Measurements from ENCODE around the gene PTGES3L.
A peak's percentile ranks its signal among the peaks of the same experiment; 100 is the strongest.

The PTGES3L gene

GRCh38 chr17:42967925-42968324, 12.0 kb downstream of the PTGES3L start:
- no peaks in the 10 kb centered on the region for H3K36me3 ChIP-seq (ENCODE audit: insufficient read depth, low read length)
- H3K27ac ChIP-seq (ENCODE audit: low read depth, low read length), result no peak overlapping the region
- no peak overlapping the region for H3K9ac ChIP-seq (ENCODE audit: low read length)

GRCh38 chr17:42964161-42964932, 15.5 kb downstream of the PTGES3L start, which contains the start of gene AARSD1:
Gene AARSD1, minus strand, starts transcription at chr17:42964454. Its CDS starts 14 bp downstream, at chr17:42964440.
- H3K4me3 ChIP-seq (ENCODE audit: low read depth in 1 of 2, low read length in 2 of 2), result peak within 1 kb of the TSS; percentile 43 to 79
- no peaks in the 10 kb centered on the region for H3K9me3 ChIP-seq (ENCODE audit: low read length)
- peak within 1 kb of the TSS; percentile 89 for H3K27ac ChIP-seq (ENCODE audit: low read depth, low read length)
- no peaks in the 10 kb centered on the region for H3K4me1 ChIP-seq (ENCODE audit: insufficient read depth, low read length)
- peak within 1 kb of the TSS; percentile 69 for H3K9ac ChIP-seq (ENCODE audit: low read length)
- peaks cover 22% of the 10 kb centered on the region for H3K36me3 ChIP-seq (ENCODE audit: insufficient read depth, low read length)
- H3K27me3 ChIP-seq (ENCODE audit: control insufficient read depth in 1 of 2, insufficient read depth in 2 of 2, low read length in 2 of 2), result no peaks in the 10 kb centered on the region

More at GRCh38 chr17:42967925-42968324, 12.0 kb downstream of the PTGES3L start:
- no peaks in the 10 kb centered on the region for H3K9me3 ChIP-seq (ENCODE audit: low read length)
- H3K4me1 ChIP-seq (ENCODE audit: insufficient read depth, low read length), result no peaks in the 10 kb centered on the region
- H3K27me3 ChIP-seq (ENCODE audit: control insufficient read depth in 1 of 2, insufficient read depth in 2 of 2, low read length in 2 of 2), result no peaks in the 10 kb centered on the region
- H3K4me3 ChIP-seq (ENCODE audit: low read depth in 1 of 2, low read length in 2 of 2), result no peak overlapping the region

DNA sequence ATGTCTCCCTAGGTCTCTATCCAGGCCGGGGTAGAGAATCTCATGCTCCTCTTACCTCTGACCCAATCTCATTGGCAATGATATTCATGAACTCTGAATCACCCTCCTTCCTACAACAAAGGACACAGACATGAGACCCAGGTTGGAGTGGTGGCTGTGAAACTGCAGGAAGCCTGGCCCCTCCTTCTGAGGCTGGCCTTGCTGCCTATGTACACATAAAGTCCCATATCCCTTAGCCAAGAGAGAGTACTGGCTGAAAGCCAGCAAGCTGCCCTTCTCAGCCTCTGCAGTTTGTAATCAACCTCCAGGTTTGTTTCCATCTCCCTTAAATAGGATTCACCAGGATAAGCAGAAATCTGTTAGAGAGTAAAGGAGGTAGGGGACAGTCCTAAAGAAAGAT, 26.2 kb downstream of the PTGES3L start:
- Histone ChIP-seq H3K27ac (ENCODE audit: low read depth, low read length) (no peak overlapping the region), H3K9me3 (ENCODE audit: low read length) (no peaks in the 10 kb centered on the region), H3K4me3 (ENCODE audit: low read depth in 1 of 2, low read length in 2 of 2) (no peak overlapping the region), H3K36me3 (ENCODE audit: insufficient read depth, low read length) (peaks cover 69% of the 10 kb centered on the region), H3K27me3 (ENCODE audit: control insufficient read depth in 1 of 2, insufficient read depth in 2 of 2, low read length in 2 of 2) (no peaks in the 10 kb centered on the region), H3K4me1 (ENCODE audit: insufficient read depth, low read length) (no peaks in the 10 kb centered on the region), H3K9ac (ENCODE audit: low read length) (no peak overlapping the region)

DNA sequence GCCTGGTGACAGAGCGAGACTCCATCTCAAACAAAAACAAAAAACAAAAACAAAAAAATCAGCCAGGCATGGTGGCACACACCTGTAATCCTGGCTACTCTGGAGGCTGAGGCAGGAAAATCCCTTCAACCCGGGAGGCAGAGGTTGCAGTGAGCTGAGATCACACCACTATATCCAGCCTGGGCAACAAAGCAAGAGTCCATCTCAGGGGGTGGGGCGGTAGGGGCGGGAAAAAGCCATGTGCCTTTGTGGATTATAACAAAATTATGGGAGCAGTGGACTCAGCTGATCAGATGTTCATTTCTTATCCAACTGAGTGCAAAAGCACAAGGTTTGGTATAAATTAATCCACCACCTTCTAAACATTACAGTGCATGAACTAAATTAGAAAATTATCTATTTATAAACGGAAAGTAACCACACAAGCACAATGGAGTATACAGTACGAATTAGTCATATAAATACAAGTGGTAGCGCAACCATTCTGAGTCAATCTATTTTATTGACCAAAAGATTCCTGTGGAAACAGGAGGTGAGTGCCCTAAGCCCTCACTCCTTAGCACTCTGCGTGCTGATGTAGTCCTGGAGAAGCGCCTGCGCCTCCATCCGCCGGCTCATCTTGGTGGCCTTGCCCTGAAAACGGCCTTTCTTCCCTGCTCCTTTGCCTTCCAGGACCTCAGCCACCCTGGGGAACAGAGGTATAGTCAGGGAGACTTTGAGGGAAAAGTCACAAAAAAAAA, 29.7 kb downstream of the PTGES3L start:
- no peaks in the 10 kb centered on the region for H3K9me3 ChIP-seq (ENCODE audit: low read length)
- no peak overlapping the region for H3K4me3 ChIP-seq (ENCODE audit: low read depth in 1 of 2, low read length in 2 of 2)
- no peaks in the 10 kb centered on the region for H3K27me3 ChIP-seq (ENCODE audit: control insufficient read depth in 1 of 2, insufficient read depth in 2 of 2, low read length in 2 of 2)
- H3K9ac ChIP-seq (ENCODE audit: low read length), result no peak overlapping the region
- H3K36me3 ChIP-seq (ENCODE audit: insufficient read depth, low read length), result peaks cover 50% of the 10 kb centered on the region
- H3K4me1 ChIP-seq (ENCODE audit: insufficient read depth, low read length), result no peaks in the 10 kb centered on the region
- H3K27ac ChIP-seq (ENCODE audit: low read depth, low read length), result no peak overlapping the region

DNA sequence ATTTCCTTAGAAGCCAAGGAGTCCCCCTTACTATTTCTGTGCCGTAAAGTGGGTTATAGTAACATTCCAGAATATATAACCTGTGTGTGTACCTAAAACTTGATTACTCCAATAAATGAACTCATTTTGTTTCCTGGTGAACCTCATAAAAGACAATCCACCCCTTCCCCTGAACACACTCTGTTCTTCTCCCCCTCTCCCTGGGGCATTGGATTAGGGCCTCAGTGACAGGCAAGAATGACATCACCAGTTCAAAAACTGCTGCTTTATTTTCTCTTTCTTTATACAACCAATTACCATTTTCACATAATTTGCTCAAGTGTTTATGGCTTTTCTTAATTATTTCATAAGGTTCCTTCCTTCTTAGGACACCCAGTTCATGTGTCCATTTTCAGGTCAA, 33.1 kb downstream of the PTGES3L start:
- Histone ChIP-seq H3K9me3 (ENCODE audit: low read length) (no peaks in the 10 kb centered on the region), H3K9ac (ENCODE audit: low read length) (no peak overlapping the region), H3K4me1 (ENCODE audit: insufficient read depth, low read length) (no peaks in the 10 kb centered on the region), H3K27me3 (ENCODE audit: control insufficient read depth in 1 of 2, insufficient read depth in 2 of 2, low read length in 2 of 2) (no peaks in the 10 kb centered on the region), H3K27ac (ENCODE audit: low read depth, low read length) (no peak overlapping the region), H3K4me3 (ENCODE audit: low read depth in 1 of 2, low read length in 2 of 2) (no peak overlapping the region), H3K36me3 (ENCODE audit: insufficient read depth, low read length) (peaks cover 24% of the 10 kb centered on the region)

DNA sequence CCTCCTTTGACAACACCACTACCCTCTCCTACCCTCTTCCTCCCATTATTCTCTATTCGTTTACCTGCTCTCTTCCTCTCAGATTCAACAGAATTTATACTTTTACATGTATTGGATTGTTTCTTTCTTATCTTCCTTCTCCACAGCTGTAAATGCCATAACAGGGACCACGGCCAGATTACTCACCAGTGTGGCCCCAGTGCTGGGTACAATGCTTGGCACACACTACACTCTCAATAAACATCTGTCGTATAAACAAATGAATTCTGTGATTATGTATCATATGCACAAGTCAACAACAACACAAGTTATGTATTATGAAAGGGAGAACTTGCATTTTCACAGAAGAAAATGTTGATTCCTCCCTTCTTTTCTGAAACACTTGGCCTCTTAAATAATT, 35.7 kb downstream of the PTGES3L start:
- H3K9me3 ChIP-seq (ENCODE audit: low read length), result no peaks in the 10 kb centered on the region
- no peaks in the 10 kb centered on the region for H3K27me3 ChIP-seq (ENCODE audit: control insufficient read depth in 1 of 2, insufficient read depth in 2 of 2, low read length in 2 of 2)
- peaks cover 7% of the 10 kb centered on the region for H3K36me3 ChIP-seq (ENCODE audit: insufficient read depth, low read length)
- H3K9ac ChIP-seq (ENCODE audit: low read length), result no peak overlapping the region
- H3K4me3 ChIP-seq (ENCODE audit: low read depth in 1 of 2, low read length in 2 of 2), result no peak overlapping the region
- no peaks in the 10 kb centered on the region for H3K4me1 ChIP-seq (ENCODE audit: insufficient read depth, low read length)
- no peak overlapping the region for H3K27ac ChIP-seq (ENCODE audit: low read depth, low read length)

DNA sequence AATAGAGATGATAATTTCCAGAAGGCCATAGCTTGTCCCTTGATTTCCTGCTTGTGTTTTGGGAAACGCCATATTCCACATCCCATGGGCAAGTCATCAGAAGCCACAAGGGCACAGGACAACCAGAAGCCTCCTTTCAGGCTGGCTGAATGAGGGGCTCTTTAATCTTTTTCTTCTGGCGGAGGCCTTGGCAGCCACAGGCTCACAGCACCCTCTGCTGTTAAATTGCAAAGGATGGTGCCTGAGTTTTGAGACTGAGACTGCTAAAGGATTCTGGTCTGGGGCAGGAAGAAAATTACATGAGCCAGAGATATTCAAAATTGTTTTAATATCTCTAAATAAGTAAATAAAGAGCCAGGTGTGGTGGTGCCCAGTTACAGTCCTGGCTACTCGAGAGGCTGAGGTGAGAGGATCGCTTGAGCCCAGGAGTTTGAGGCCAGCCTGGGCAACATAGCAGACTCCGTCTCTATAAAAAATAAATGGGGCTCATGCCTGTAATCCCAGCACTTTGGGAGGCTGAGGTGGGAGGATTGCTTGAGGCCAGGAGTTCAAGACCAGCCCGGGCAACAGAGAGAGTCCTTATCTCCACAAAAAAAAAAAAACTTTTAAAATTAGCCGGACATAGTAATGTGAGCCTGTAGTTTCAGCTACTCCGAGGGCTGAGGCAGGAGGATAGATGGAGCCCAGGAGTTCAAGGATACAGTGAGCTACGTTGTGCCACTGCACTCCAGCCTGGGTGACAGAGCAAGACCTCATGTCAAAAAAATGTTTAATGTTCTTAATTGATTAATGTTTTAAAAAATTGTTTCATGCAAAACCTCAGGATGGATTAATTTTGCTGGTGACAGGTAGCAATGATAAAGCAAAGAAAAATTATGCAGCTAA, 41.9 kb downstream of the PTGES3L start:
- Histone ChIP-seq H3K4me3 (ENCODE audit: low read depth in 1 of 2, low read length in 2 of 2) (no peak overlapping the region), H3K9me3 (ENCODE audit: low read length) (no peaks in the 10 kb centered on the region), H3K27ac (ENCODE audit: low read depth, low read length) (no peak overlapping the region), H3K36me3 (ENCODE audit: insufficient read depth, low read length) (no peaks in the 10 kb centered on the region), H3K9ac (ENCODE audit: low read length) (no peak overlapping the region), H3K4me1 (ENCODE audit: insufficient read depth, low read length) (no peaks in the 10 kb centered on the region), H3K27me3 (ENCODE audit: control insufficient read depth in 1 of 2, insufficient read depth in 2 of 2, low read length in 2 of 2) (no peaks in the 10 kb centered on the region)

DNA sequence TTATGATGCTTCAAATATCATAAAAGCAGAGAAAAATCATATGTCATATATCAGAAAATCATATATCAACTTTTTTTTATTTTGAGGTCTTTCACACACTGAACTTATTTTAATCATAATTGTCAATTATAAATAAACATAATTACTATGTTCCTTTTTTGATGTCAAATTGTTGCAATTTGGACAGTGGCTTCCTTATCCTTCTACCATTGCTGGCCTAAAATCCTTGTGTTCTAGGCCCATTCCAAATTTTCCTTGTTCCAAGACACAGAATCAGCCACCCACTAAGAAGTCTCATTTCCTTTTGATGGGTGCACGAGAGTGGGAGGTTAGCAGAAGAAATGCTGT, 50.4 kb downstream of the PTGES3L start:
- H3K4me3 ChIP-seq (ENCODE audit: low read depth in 1 of 2, low read length in 2 of 2), result no peak overlapping the region
- peaks cover 8% of the 10 kb centered on the region for H3K4me1 ChIP-seq (ENCODE audit: insufficient read depth, low read length)
- no peaks in the 10 kb centered on the region for H3K27me3 ChIP-seq (ENCODE audit: control insufficient read depth in 1 of 2, insufficient read depth in 2 of 2, low read length in 2 of 2)
- H3K36me3 ChIP-seq (ENCODE audit: insufficient read depth, low read length), result no peaks in the 10 kb centered on the region
- H3K9ac ChIP-seq (ENCODE audit: low read length), result no peak overlapping the region
- no peaks in the 10 kb centered on the region for H3K9me3 ChIP-seq (ENCODE audit: low read length)
- H3K27ac ChIP-seq (ENCODE audit: low read depth, low read length), result peak overlapping the region; percentile 45

- H3K36me3 ChIP-seq (ENCODE audit: insufficient read depth, low read length), result no peaks in the 10 kb centered on the region
- H3K4me1 ChIP-seq (ENCODE audit: insufficient read depth, low read length), result peaks cover 8% of the 10 kb centered on the region
- H3K4me3 ChIP-seq (ENCODE audit: low read depth in 1 of 2, low read length in 2 of 2), result peak overlapping the region in 1 of 2 donors; percentile 46
- H3K9me3 ChIP-seq (ENCODE audit: low read length), result no peaks in the 10 kb centered on the region
- H3K27ac ChIP-seq (ENCODE audit: low read depth, low read length), result peak overlapping the region; percentile 45
- H3K9ac ChIP-seq (ENCODE audit: low read length), result no peak overlapping the region
- H3K27me3 ChIP-seq (ENCODE audit: control insufficient read depth in 1 of 2, insufficient read depth in 2 of 2, low read length in 2 of 2), result no peaks in the 10 kb centered on the region
Observed at GRCh38 chr17:42928714-42929496, 51.0 kb downstream of the PTGES3L start.

DNA sequence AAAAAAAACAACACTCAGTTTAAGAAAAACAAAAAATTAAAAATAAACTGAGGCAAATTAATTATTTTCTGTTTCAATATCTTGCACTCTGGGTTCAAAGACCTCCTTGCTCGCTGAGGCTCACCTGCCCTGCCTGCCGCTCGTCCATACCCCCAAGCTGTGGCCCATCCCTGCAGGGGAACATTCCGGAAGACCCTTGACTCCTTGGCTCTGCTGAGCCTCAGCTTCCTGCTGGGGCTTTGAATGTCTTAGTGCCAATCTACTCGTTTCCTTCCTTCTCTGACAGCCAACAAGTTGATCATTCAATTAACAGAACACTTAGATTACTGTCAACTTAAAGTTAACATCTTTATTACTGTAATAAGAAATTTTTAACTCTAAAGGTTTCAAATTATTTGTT, 55.0 kb downstream of the PTGES3L start:
- H3K9me3 ChIP-seq (ENCODE audit: low read length), result no peaks in the 10 kb centered on the region
- H3K27me3 ChIP-seq (ENCODE audit: control insufficient read depth in 1 of 2, insufficient read depth in 2 of 2, low read length in 2 of 2), result no peaks in the 10 kb centered on the region
- H3K36me3 ChIP-seq (ENCODE audit: insufficient read depth, low read length), result no peaks in the 10 kb centered on the region
- H3K4me1 ChIP-seq (ENCODE audit: insufficient read depth, low read length), result peaks cover 28% of the 10 kb centered on the region
- no peak overlapping the region for H3K9ac ChIP-seq (ENCODE audit: low read length)
- no peak overlapping the region for H3K4me3 ChIP-seq (ENCODE audit: low read depth in 1 of 2, low read length in 2 of 2)
- H3K27ac ChIP-seq (ENCODE audit: low read depth, low read length), result no peak overlapping the region

All from muscle layer of colon (tissue), 2 donors.